Measurements from ENCODE around the gene DNMT3A.
A peak's percentile ranks its signal among the peaks of the same experiment; 100 is the strongest.

Gene DNMT3A

GRCh38 chr2:25372405-25373268, 30.9 kb upstream of the DNMT3A start:
- DNase-seq (ENCODE audit: low read depth): no peak

GRCh38 chr2:25371253-25372241, 29.8 kb upstream of the DNMT3A start:
- no peak for DNase-seq (ENCODE audit: low read depth)

- no peak for DNase-seq (ENCODE audit: low read depth)
These were observed 28.2 kb upstream of the DNMT3A start for GRCh38 chr2:25369876-25370275.

GRCh38 chr2:25369439-25369838, 27.7 kb upstream of the DNMT3A start:
- DNase-seq (ENCODE audit: low read depth): no peak

- DNase-seq (ENCODE audit: low read depth): no peak
These were observed 26.9 kb upstream of the DNMT3A start for GRCh38 chr2:25368660-25369059.

GRCh38 chr2:25367296-25367695, 25.6 kb upstream of the DNMT3A start:
- no peak for DNase-seq (ENCODE audit: low read depth)

- DNase-seq (ENCODE audit: low read depth): no peak
These were observed 24.9 kb upstream of the DNMT3A start for GRCh38 chr2:25366629-25367028.

- DNase-seq (ENCODE audit: low read depth): no peak
These were observed 23.5 kb upstream of the DNMT3A start for GRCh38 chr2:25365241-25365640.

GRCh38 chr2:25363733-25364132, 22.0 kb upstream of the DNMT3A start:
- no peak for DNase-seq (ENCODE audit: low read depth)

GRCh38 chr2:25362434-25363145, 20.9 kb upstream of the DNMT3A start:
- DNase-seq (ENCODE audit: low read depth): peak; percentile 43

- DNase-seq (ENCODE audit: low read depth): peak; percentile 94
These were observed 20.3 kb upstream of the DNMT3A start for GRCh38 chr2:25362049-25362433.

GRCh38 chr2:25361261-25362048, 19.7 kb upstream of the DNMT3A start:
- no peak for DNase-seq (ENCODE audit: low read depth)

GRCh38 chr2:25358836-25359235, 17.1 kb upstream of the DNMT3A start:
- DNase-seq (ENCODE audit: low read depth): no peak

- DNase-seq (ENCODE audit: low read depth): no peak
These were observed 16.6 kb upstream of the DNMT3A start for GRCh38 chr2:25358249-25358815.

- DNase-seq (ENCODE audit: low read depth): no peak
These were observed 14.4 kb upstream of the DNMT3A start for GRCh38 chr2:25356088-25356487.

GRCh38 chr2:25355270-25355669, 13.5 kb upstream of the DNMT3A start:
- no peak for DNase-seq (ENCODE audit: low read depth)

- DNase-seq (ENCODE audit: low read depth): no peak
These were observed 12.4 kb upstream of the DNMT3A start for GRCh38 chr2:25354116-25354515.

GRCh38 chr2:25349397-25349796, 7.7 kb upstream of the DNMT3A start:
- DNase-seq (ENCODE audit: low read depth): no peak

- DNase-seq (ENCODE audit: low read depth): no peak
These were observed 6.1 kb upstream of the DNMT3A start for GRCh38 chr2:25347846-25348245.

- DNase-seq (ENCODE audit: low read depth): no peak
These were observed 5.6 kb upstream of the DNMT3A start for GRCh38 chr2:25347205-25347815.

Data from activated T-cell treated with anti-CD3 and anti-CD28 coated beads for 1 hour (primary cell).